MM.1S (cell line): ENCODE data around the gene HIVEP2.

Source experiments
- EZH2 ChIP-seq: fragments of 300-600 bp; sonication (generic); optimal IDR thresholded peaks from 2 replicates; pipeline ENCODE3; 2017; ENCODE audit warnings: low read depth, mild to moderate bottlenecking, antibody characterized with exemption, low read length, mixed read lengths
- TF ChIP-seq, protein P1 (sequence below): fragments of 300-600 bp; sonication (generic); IDR thresholded peaks from 2 replicates; pipeline ENCODE4 v1.5.1; 2016; ENCODE audit warnings: antibody characterized with exemption, low read length, mixed read lengths

DNA sequence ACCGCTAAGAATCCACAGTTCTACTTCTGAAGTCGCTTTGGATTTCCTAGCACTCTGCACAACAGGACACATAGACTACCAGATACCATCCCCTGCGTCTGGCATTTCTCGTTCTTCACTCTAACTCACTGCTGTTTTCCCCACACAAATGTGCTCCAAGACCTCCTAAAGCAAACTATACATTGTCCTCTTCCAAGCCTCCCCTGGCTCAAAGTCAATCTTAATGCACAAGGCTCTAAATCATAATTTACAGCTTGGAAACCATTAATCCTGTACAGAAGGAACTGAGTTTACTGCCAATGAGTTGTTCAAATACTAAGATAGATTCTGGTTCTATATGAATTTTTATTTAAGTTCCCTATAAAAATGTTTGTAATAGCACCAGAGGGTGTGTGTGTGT is 128.5 kb downstream of the HIVEP2 start:
- TF ChIP-seq, protein P1, sequence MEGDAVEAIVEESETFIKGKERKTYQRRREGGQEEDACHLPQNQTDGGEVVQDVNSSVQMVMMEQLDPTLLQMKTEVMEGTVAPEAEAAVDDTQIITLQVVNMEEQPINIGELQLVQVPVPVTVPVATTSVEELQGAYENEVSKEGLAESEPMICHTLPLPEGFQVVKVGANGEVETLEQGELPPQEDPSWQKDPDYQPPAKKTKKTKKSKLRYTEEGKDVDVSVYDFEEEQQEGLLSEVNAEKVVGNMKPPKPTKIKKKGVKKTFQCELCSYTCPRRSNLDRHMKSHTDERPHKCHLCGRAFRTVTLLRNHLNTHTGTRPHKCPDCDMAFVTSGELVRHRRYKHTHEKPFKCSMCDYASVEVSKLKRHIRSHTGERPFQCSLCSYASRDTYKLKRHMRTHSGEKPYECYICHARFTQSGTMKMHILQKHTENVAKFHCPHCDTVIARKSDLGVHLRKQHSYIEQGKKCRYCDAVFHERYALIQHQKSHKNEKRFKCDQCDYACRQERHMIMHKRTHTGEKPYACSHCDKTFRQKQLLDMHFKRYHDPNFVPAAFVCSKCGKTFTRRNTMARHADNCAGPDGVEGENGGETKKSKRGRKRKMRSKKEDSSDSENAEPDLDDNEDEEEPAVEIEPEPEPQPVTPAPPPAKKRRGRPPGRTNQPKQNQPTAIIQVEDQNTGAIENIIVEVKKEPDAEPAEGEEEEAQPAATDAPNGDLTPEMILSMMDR = no peak
- no peak for TF ChIP-seq EZH2
